Measurements from ENCODE around the gene GUK1.
"Not testable (repeated sequence)": the region's sequence is repeated elsewhere in the genome, so short reads cannot be mapped to it uniquely, and the experiment has no call there.

GUK1 gene

DNA sequence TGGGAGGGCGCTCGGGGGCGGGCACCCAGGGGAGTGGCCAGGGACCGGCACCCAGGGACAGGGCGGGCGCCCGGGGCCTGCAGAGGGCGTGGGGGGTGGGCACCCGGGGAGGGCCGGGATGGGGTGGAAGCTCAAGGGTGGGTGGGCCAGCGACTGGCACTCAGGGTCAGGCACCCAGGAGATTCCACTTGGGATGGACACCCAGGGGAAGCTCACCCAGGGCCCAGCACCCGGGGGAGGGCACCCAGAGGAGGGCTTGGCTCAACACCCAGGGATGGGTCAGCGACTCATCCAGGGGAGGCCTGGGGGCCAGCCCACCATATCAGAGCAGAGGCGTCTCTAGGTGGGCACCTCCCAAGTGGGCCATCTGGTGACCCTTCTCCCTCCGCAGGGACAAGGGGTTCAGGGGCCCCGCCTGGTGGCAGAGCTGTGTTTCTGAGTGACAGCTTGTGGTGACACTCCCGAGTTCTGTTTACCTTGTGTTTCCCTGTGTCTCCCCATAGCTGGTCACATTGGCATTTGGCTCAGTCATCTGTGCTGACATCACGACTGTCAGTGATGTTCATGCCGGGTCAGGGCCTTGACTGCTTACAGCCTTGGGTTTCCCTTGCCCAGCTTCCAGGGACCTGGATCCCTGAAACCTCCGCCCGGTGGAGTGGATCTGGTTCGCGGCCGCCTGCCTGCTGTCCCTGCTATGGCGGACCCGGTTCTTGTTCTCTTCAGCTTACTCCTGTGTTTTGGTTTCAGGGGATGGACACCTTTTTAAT is 26.3 kb downstream of the GUK1 start:
- Mint-ChIP-seq H3K27ac (peak overlapping the region; percentile 68), H3K36me3 (ENCODE audit: low read depth) (no peaks in the 10 kb centered on the region), H3K9me3 (no peaks in the 10 kb centered on the region), H3K4me1 (ENCODE audit: low read depth) (peaks cover 39% of the 10 kb centered on the region), H3K4me3 (peak overlapping the region; percentile 79), H3K27me3 (no peaks in the 10 kb centered on the region)

DNA sequence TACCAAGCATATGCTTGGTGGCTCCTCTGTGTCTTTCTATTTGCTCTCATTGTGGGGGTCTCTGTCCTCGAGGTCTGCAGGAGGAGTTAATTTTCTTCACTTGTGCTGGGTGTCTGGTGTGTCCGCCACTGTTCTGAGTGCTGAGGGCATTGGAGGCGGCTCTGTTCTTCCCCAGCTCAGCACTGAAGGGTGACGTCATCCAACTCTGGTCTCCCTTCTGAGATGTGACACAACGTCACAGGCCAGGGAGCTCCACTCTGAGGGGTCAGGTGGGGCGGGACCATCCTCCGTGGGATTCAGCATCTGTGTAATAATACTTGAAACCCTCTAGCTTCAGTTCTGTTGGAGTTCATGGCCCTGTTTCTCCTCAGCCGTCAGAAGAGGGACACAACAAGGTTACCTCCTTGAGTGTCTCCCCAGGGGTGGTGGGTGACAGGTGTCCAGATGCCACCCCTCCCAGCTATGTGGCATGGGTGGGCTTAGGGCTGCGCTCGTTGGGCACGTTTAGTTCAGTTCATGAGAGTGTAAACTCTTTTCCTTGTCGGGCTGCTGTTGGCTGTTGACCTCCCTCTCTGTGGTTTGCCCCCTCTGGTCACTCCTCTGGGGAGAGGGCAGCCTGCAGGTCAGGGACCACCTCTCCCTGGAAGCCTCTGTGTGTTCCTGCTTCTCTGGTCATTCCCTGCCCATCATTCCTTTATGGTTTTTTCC is 28.6 kb downstream of the GUK1 start:
- no peaks in the 10 kb centered on the region for H3K36me3 Mint-ChIP-seq (ENCODE audit: low read depth)
- no peaks in the 10 kb centered on the region for H3K9me3 Mint-ChIP-seq
- H3K27me3 Mint-ChIP-seq, result no peaks in the 10 kb centered on the region
- H3K4me3 Mint-ChIP-seq, result no peak overlapping the region
- H3K4me1 Mint-ChIP-seq (ENCODE audit: low read depth), result peaks cover 30% of the 10 kb centered on the region
- peak overlapping the region; percentile 63 for H3K27ac Mint-ChIP-seq

DNA sequence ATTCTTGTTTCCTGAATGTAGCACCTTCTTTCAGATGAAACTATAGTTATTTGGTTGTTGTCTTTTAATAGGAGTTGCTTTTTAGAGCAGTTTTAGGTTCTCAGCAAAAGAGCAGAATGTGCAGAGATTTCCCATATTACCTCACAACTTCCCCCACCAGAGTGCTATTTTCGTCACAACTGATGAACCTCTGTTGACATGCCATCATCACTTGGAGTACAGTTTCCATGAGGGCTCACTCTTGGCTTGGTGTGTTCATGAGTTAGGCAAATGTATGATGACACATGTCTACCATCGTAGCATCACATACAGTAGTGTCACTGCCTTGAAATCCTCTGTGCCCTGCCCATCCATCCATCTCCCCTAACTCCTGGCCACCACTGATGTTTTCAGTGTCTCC is 29.3 kb downstream of the GUK1 start:
- Mint-ChIP-seq H3K36me3 (ENCODE audit: low read depth) (no peaks in the 10 kb centered on the region), H3K4me1 (ENCODE audit: low read depth) (peaks cover 26% of the 10 kb centered on the region), H3K4me3 (no peak overlapping the region), H3K27me3 (no peaks in the 10 kb centered on the region), H3K27ac (peak overlapping the region; percentile 63), H3K9me3 (no peaks in the 10 kb centered on the region)

- H3K27me3 Mint-ChIP-seq, result no peaks in the 10 kb centered on the region
- no peaks in the 10 kb centered on the region for H3K36me3 Mint-ChIP-seq (ENCODE audit: low read depth)
- no peak overlapping the region for H3K4me3 Mint-ChIP-seq
- H3K4me1 Mint-ChIP-seq (ENCODE audit: low read depth), result peaks cover 17% of the 10 kb centered on the region
- no peaks in the 10 kb centered on the region for H3K9me3 Mint-ChIP-seq
- H3K27ac Mint-ChIP-seq, result no peak overlapping the region
Measured at GRCh38 chr1:228170666-228171065, 30.6 kb downstream of the GUK1 start.

GRCh38 chr1:228171221-228171891 is 31.3 kb downstream of the GUK1 start:
- Mint-ChIP-seq H3K9me3 (no peaks in the 10 kb centered on the region), H3K36me3 (ENCODE audit: low read depth) (no peaks in the 10 kb centered on the region), H3K4me1 (ENCODE audit: low read depth) (peaks cover 17% of the 10 kb centered on the region), H3K27ac (peak overlapping the region; percentile 49), H3K27me3 (no peaks in the 10 kb centered on the region), H3K4me3 (no peak overlapping the region)

DNA sequence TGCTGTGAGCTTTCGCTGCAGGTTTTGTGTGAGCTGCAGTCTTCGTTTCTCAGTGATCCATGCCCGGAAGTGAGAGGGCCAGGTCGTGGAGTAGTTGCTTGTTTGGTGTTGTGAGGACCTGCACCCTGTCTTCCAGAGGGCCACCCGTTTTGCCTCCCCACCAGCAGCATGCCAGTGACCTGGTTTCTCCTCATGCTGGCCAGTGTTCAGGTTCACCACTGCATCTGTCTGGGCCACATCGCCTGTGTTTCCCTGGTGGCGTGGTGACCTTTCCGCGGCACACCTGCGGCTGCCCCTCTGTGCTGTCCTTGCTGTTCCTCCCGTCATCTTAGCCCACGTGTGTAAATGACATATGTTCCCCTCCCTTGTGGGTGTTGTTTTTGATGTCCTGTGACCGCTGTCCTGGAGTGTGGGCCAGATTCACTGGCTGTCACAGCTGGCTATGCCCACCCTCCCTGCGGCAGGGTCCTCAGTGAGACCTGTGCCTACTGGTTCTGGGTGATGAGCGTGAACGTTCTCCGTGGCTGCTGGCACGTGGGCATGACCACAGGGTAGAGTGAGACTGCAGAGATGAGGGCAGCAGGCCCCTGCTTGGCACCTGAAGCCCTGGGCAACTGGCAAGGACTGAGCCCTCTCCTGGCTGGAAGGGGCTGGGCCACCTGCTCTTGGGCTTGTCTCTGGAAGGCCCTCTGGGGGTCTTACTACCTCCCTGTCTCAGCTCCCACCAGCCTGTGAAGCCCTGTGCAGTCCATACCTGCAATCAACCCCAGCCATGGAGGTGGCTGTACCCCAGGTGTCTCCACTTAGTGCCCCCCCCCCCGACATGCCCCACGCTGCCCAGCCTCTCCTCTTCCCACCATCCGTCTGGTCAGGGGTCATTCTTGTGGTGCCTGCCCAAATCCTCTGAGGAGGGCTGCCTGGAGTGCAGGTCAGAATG is 32.8 kb downstream of the GUK1 start:
- Mint-ChIP-seq H3K9me3 (no peaks in the 10 kb centered on the region), H3K27me3 (no peaks in the 10 kb centered on the region), H3K4me1 (ENCODE audit: low read depth) (peaks cover 8% of the 10 kb centered on the region), H3K36me3 (ENCODE audit: low read depth) (no peaks in the 10 kb centered on the region), H3K4me3 (no peak overlapping the region), H3K27ac (no peak overlapping the region)

GRCh38 chr1:228173528-228174481 is 33.7 kb downstream of the GUK1 start:
- not testable (repeated sequence) for H3K4me3 Mint-ChIP-seq; H3K27me3 Mint-ChIP-seq; H3K27ac Mint-ChIP-seq; H3K4me1 Mint-ChIP-seq (ENCODE audit: low read depth); H3K36me3 Mint-ChIP-seq (ENCODE audit: low read depth); H3K9me3 Mint-ChIP-seq

GRCh38 chr1:228174482-228175315 is 34.6 kb downstream of the GUK1 start:
- H3K4me3 Mint-ChIP-seq, result no peak overlapping the region
- H3K9me3 Mint-ChIP-seq, result no peaks in the 10 kb centered on the region
- no peak overlapping the region for H3K27ac Mint-ChIP-seq
- no peaks in the 10 kb centered on the region for H3K36me3 Mint-ChIP-seq (ENCODE audit: low read depth)
- H3K27me3 Mint-ChIP-seq, result no peaks in the 10 kb centered on the region
- H3K4me1 Mint-ChIP-seq (ENCODE audit: low read depth), result no peaks in the 10 kb centered on the region

DNA sequence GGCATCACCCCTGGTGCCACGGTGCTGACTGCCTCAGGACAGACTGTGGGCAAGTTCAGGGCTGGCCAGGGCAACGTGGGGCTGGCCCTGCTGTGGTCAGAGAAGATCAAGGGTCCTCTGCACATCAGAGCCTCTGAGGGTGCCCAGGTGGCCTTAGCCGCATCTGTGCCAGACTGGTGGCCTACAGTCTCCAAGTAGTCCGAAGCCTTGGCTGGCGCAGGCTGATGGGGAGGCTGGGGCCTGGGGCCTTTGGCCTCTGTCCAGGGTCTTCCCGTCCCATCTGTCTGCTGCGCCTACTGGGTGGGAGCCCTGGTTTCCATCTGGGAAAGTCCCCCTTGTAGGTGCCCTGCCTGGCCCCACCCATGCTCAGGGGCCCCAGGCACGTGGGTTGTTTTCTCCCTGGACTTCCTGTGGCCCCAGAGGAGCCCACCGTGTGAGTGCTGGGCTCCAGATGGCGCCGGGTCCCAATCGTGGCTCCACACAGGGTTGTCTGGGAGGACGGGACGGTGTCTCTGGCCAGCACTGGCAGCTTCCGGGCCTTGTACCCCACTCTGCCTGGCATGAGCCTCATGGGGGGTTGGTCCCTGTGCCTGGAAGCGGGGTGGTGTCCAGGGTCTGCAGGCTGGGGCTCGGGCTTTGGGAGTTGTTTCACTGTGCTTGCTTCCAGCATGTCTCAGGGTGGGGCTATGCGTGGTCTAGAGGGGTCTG is 35.4 kb downstream of the GUK1 start:
- no peaks in the 10 kb centered on the region for H3K36me3 Mint-ChIP-seq (ENCODE audit: low read depth)
- H3K27me3 Mint-ChIP-seq, result no peaks in the 10 kb centered on the region
- H3K4me1 Mint-ChIP-seq (ENCODE audit: low read depth), result no peaks in the 10 kb centered on the region
- no peak overlapping the region for H3K27ac Mint-ChIP-seq
- no peaks in the 10 kb centered on the region for H3K9me3 Mint-ChIP-seq
- no peak overlapping the region for H3K4me3 Mint-ChIP-seq

DNA sequence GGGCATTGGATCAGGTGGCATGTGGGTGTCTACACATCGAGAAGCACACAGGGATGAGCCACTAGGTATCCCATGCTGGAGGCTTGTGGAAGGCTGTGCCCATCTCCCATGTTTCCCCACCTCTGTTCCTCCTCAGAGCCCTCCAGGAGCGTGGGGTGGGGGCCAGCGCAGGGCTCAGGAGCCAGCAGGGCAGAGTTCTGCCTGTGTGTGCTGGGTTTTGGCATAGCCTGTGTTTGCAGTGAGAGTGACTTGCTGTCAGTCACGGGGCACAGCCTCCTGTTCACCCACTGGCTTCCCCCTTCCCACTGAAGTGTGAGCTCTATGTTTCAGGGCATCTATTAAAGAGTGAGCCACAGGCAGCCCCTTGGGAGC is 35.9 kb downstream of the GUK1 start:
- no peak overlapping the region for H3K27ac Mint-ChIP-seq
- no peaks in the 10 kb centered on the region for H3K36me3 Mint-ChIP-seq (ENCODE audit: low read depth)
- H3K4me1 Mint-ChIP-seq (ENCODE audit: low read depth), result no peaks in the 10 kb centered on the region
- H3K27me3 Mint-ChIP-seq, result no peaks in the 10 kb centered on the region
- no peaks in the 10 kb centered on the region for H3K9me3 Mint-ChIP-seq
- H3K4me3 Mint-ChIP-seq, result no peak overlapping the region

DNA sequence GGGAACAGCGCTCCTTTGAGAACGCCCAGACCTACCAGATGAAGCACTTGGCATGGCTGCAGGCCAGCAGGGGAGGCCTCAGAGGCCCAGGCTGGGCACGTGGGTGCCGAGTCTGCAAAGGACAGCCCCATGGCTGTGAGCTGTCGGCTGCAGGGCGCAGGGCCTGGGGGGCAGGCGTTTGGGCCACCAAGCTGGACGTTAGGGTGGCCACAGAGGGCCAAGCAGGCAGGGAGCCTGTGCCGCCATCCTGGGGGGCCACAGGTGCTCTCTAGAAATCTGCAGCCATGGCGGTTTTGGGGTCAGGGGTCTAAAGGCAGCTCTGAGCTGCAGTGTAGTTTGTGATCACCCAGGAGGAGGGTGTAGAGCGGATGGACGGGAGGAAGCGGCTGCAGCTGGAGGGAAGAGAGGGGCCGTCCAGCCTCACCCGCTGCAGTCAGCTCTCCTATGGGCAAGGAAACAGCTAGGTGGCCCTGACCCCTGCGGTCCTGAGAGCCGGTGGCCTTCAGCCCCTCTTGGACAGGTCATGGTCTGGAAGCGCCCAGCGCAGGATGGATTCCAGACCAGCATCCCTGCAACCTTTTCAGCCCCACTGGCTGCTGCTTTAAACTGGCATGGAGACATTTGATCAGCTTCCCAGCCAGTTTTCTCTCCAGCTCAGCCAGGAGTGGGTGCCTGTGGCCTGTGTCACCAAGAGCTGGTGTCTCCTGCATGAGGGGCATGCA is 36.5 kb downstream of the GUK1 start:
- Mint-ChIP-seq H3K4me3 (no peak overlapping the region), H3K27ac (no peak overlapping the region), H3K4me1 (ENCODE audit: low read depth) (no peaks in the 10 kb centered on the region), H3K36me3 (ENCODE audit: low read depth) (no peaks in the 10 kb centered on the region), H3K27me3 (no peaks in the 10 kb centered on the region), H3K9me3 (no peaks in the 10 kb centered on the region)

DNA sequence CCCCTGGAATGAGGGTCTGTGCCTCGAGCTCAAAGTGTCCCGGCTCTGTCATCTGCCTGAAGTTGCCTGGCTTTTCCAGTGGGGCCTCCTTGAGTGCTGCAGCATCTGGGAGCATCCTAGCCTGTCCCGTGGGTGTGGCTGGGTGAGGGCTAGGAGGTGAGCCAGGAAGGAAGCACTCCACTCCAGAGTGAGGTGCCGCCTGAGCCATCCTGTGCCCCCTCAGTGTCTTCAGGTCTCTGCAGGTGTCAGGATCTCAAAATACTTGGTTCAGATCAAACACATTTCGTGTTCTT is 37.0 kb downstream of the GUK1 start:
- Mint-ChIP-seq H3K4me3 (no peak overlapping the region), H3K36me3 (ENCODE audit: low read depth) (no peaks in the 10 kb centered on the region), H3K27me3 (no peaks in the 10 kb centered on the region), H3K4me1 (ENCODE audit: low read depth) (no peaks in the 10 kb centered on the region), H3K9me3 (no peaks in the 10 kb centered on the region), H3K27ac (no peak overlapping the region)
